Transverse colon (tissue), 4 donors: ENCODE data around the gene PRKCI. TPM values are rescaled to one million over a fixed set of nuclear protein-coding genes. Genes with fewer than 3 reads are reported as not detected.

Source experiments
- DNase-seq: peaks from one replicate; pipeline ENCODE4 v3.0.0-alpha.2; 2019
- H3K27ac ChIP-seq, 4 donors: fragments of 200-600 bp; sonication (generic); 2 replicates each; pipeline ENCODE4 v1.5.1; 2016 to 2018; ENCODE audit warnings: inconsistent platforms in 4 of 4
- H3K27me3 ChIP-seq: fragments of 200-600 bp; sonication (generic); 2 replicates; pipeline ENCODE4 v1.5.1; 2017; ENCODE audit warnings: inconsistent platforms
- H3K36me3 ChIP-seq, 4 donors: fragments of 200-600 bp; sonication (generic); 2 replicates each; pipeline ENCODE4 v1.5.1; 2017 to 2019; ENCODE audit warnings: inconsistent platforms in 4 of 4
- H3K4me1 ChIP-seq, 4 donors: fragments of 200-600 bp; sonication (generic); 2 replicates each; pipeline ENCODE4 v1.5.1; 2017 to 2020; ENCODE audit warnings: inconsistent platforms in 4 of 4
- H3K4me3 ChIP-seq, 4 donors: fragments of 200-600 bp; sonication (generic); 1 replicate in 1 of 4; 2 replicates in 3 of 4; pipeline versions ENCODE4 v1.5.1 to v1.6.1; 2017 to 2019; ENCODE audit warnings: inconsistent platforms in 4 of 4
- H3K9me3 ChIP-seq, 2 donors: fragments of 200-600 bp; sonication (generic); 2 replicates each; pipeline ENCODE4 v1.5.1; 2017 to 2019; ENCODE audit warnings: inconsistent platforms in 2 of 2
- EP300 ChIP-seq: sonication (generic); formaldehyde crosslinking; IDR thresholded peaks from one replicate; pipeline ENCODE4 v1.6.1; 2017; ENCODE audit warnings: antibody characterized with exemption, low read depth
- POLR2A ChIP-seq: fragments of 450-650 bp; IDR thresholded peaks from one replicate; pipeline ENCODE4 v1.6.1; 2016; ENCODE audit warnings: antibody characterized with exemption, mild to moderate bottlenecking, moderate library complexity
- POLR2AphosphoS5 ChIP-seq, 3 donors: sonication (generic); formaldehyde crosslinking; IDR thresholded peaks; one replicate each; pipeline ENCODE4 v1.6.1; 2016; ENCODE audit warnings: antibody characterized with exemption in 3 of 3
- WGBS, 2 donors: methylation state at CpG; one replicate each; pipeline ENCODE4 v1.1.5; 2018; ENCODE audit warnings: low coverage in 1 of 2; 5-methylcytosine and 5-hydroxymethylcytosine counted together
- in situ Hi-C, 4 donors: fragments of 200-750 bp; cut with MboI; loops; one replicate each; pipeline versions ENCODE4 v1.15.0 to v1.15.1; 2017; ENCODE audit warnings: low sequenced_read_pairs in 3 of 4, low pct_ligation_motif_present in 1 of 4, low pct_unique_long_range_greater_than_20kb in 1 of 4
- intact Hi-C: fragments of 100-400 bp; cut with DNase I; formaldehyde crosslinking; loops from one replicate; pipeline ENCODE4 v1.15.1; 2023; ENCODE audit warnings: low total_unique reads
- total RNA-seq, 4 donors: library from RNA; depleted of rRNA; stranded (reverse); fragments of >200 nt; gene quantifications; one replicate each; pipeline ENCODE4 v1.1.0, GENCODE V29; 2016
- TF ChIP-seq, protein P1 (sequence below), 5 experiments: fragments of 200-600 bp in 3 of 5; fragments of 450-650 bp in 2 of 5; sonication (generic) in 3 of 5; IDR thresholded peaks; 1 replicate in 2 of 5; 2 replicates in 3 of 5; pipeline ENCODE4 v1.5.1; 2016 to 2017; ENCODE audit warnings: antibody characterized with exemption in 5 of 5, inconsistent platforms in 3 of 5, mild to moderate bottlenecking in 2 of 5, moderate library complexity in 1 of 5

Gene PRKCI
- total RNA-seq, 4 donors from 2014 or later: 21.1 to 52.1 (median 36.0) TPM

DNA sequence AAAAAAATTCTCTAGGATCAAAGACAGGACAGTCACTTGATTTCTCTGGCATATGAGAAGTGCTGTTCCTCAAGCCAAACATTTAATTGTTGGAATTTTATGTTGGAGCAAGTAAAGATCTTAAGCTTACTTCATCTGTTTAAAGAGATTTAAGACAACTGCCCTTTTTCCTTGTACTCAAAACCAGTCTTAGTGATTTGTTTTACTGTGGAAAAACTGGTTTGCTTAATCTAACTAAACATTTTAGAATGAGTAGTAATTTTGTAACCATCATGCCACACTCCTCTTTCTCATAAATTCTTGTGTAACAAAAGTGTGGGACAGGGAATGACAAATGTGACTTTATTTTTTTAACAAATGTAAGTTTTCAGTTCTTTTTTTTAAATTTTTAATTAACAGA, 18.4 kb downstream of the PRKCI start:
- TF ChIP-seq EP300 (no peak), POLR2A (no peak), POLR2AphosphoS5 (IDR thresholded peaks at IDR 0.05) (no peak)
- TF ChIP-seq, protein P1, sequence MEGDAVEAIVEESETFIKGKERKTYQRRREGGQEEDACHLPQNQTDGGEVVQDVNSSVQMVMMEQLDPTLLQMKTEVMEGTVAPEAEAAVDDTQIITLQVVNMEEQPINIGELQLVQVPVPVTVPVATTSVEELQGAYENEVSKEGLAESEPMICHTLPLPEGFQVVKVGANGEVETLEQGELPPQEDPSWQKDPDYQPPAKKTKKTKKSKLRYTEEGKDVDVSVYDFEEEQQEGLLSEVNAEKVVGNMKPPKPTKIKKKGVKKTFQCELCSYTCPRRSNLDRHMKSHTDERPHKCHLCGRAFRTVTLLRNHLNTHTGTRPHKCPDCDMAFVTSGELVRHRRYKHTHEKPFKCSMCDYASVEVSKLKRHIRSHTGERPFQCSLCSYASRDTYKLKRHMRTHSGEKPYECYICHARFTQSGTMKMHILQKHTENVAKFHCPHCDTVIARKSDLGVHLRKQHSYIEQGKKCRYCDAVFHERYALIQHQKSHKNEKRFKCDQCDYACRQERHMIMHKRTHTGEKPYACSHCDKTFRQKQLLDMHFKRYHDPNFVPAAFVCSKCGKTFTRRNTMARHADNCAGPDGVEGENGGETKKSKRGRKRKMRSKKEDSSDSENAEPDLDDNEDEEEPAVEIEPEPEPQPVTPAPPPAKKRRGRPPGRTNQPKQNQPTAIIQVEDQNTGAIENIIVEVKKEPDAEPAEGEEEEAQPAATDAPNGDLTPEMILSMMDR (IDR thresholded peaks at IDR 0.05): no peak
- Histone ChIP-seq H3K4me1 (no peaks in the 10 kb centered on the region), H3K4me3 (no peak overlapping the region), H3K27ac (no peak overlapping the region), H3K9me3 (no peaks in the 10 kb centered on the region), H3K27me3 (no peaks in the 10 kb centered on the region), H3K36me3 (peaks cover 0 to 23% (median 5%) of the 10 kb centered on the region in 4 donors)
- intact Hi-C loops: no loop called here
- DNase-seq: no peak
- in situ Hi-C loops: no loop called here

DNA sequence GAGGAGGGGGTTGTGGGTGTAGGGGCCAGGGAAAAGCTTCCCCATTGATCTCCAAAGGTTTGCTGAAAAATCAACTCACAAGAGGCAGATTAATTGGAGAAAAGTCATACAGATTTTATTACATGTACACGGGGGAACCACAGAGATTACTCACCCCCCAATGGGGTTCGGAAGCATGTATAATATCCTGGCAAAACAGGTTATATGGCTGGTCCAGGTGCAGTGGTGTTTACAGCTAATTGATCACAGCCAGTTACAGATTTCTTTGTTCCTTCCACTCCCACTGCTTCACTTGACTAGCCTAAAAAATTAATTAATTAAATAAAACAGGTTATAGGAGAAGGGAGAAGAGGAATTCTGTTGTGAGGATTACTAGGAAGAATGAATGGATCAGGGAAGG, 22.4 kb downstream of the PRKCI start:
- in situ Hi-C loops: no loop called here
- WGBS, 2 donors: 47 to 78% methylated on average over 2 of the region's 2 CpGs
- intact Hi-C loops: no loop called here
- peaks cover 0 to 4% (median 0%) of the 10 kb centered on the region in 4 donors for H3K36me3 ChIP-seq
- no peak overlapping the region for H3K27ac ChIP-seq
- no peaks in the 10 kb centered on the region for H3K27me3 ChIP-seq
- H3K4me3 ChIP-seq: no peak overlapping the region
- DNase-seq: no peak
- no peaks in the 10 kb centered on the region for H3K4me1 ChIP-seq
- no peaks in the 10 kb centered on the region for H3K9me3 ChIP-seq
- TF ChIP-seq POLR2AphosphoS5 (IDR thresholded peaks at IDR 0.05): no peak
- no peak for TF ChIP-seq EP300
- TF ChIP-seq POLR2A: no peak
- TF ChIP-seq, protein P1 (IDR thresholded peaks at IDR 0.05): no peak

DNA sequence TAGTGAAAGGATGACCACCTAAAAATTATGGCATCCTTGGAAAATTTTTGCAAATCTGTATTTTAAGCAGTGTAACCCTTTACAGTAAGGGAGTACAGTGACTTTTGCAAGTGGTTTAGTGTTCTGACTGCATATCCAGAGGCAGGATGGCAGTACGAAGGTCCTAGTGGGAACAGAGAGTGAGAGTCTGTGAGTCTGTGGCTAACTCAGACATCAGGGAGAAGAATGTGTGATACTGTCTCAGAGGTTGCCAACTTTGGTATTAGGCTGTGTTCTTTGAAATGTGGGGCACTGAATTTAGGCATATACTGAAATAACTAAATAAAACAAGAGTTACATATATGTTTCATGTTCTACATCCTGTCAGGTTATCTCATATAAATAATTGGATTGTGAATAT, 25.7 kb downstream of the PRKCI start:
- in situ Hi-C loops: no loop called here
- no peak overlapping the region for H3K27ac ChIP-seq
- H3K4me1 ChIP-seq: no peaks in the 10 kb centered on the region
- DNase-seq: no peak
- intact Hi-C loops: no loop called here
- H3K4me3 ChIP-seq: no peak overlapping the region
- H3K27me3 ChIP-seq: no peaks in the 10 kb centered on the region
- H3K36me3 ChIP-seq: peaks cover 0 to 4% (median 0%) of the 10 kb centered on the region in 4 donors
- no peak for TF ChIP-seq POLR2AphosphoS5 (IDR thresholded peaks at IDR 0.05)
- no peaks in the 10 kb centered on the region for H3K9me3 ChIP-seq
- 79% methylated on average over 1 of the region's 1 CpG; no CpG with 5 or more reads in 1 of the 2 donors for WGBS, 2 donors

DNA sequence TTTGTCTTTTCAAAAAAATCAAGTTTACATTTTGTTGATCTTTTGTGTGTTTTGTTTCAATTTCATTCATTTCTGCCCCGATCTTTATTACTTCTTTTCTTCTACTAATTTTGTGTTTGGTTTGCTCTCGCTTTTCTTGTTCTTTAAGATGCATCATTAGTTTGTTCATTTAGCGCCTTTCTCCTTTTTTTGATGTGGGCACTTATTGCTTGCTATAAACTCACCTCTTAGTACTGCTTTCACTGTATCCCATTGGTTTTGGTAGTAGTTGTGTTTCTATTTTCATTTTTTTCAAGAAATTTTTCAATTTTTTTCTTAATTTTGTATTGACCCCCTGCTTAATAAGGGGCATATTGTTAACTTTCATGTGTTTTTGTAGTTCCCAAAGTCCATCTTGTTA, 34.4 kb downstream of the PRKCI start:
- no peaks in the 10 kb centered on the region for H3K4me1 ChIP-seq
- TF ChIP-seq, protein P1 (IDR thresholded peaks at IDR 0.05): no peak
- no peak for TF ChIP-seq EP300
- no peak for TF ChIP-seq POLR2A
- no peak for TF ChIP-seq POLR2AphosphoS5 (IDR thresholded peaks at IDR 0.05)
- peaks cover 0 to 11% (median 4%) of the 10 kb centered on the region in 4 donors for H3K36me3 ChIP-seq
- intact Hi-C loops: no loop called here
- no peak overlapping the region for H3K27ac ChIP-seq
- no peaks in the 10 kb centered on the region for H3K27me3 ChIP-seq
- H3K4me3 ChIP-seq: no peak overlapping the region
- H3K9me3 ChIP-seq: no peaks in the 10 kb centered on the region
- WGBS, 2 donors: 92 to 100% methylated on average over 3 of the region's 3 CpGs
- in situ Hi-C loops: no loop called here
- DNase-seq: no peak

DNA sequence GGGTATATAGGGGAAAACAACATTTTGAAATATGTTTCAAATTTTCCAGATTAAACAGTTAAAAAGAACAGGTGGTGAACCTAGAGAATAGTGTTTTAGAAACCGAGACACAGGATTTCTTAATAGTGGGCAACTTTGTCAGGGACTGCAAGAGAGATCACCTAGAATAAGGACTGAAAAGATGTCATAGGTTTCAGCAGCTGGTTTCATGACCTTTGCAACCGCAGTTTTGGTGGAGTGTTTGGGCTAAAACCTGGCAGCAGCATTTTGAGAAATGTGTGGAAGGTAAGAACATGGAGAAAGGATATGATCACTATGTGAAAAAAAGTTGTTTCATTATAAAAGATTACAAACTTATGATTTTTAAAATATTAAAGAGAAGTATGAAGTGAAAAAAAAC, 34.9 kb downstream of the PRKCI start:
- no peaks in the 10 kb centered on the region for H3K27me3 ChIP-seq
- H3K4me1 ChIP-seq: no peaks in the 10 kb centered on the region
- TF ChIP-seq, protein P1 (IDR thresholded peaks at IDR 0.05): no peak
- TF ChIP-seq POLR2A: no peak
- no peak for TF ChIP-seq POLR2AphosphoS5 (IDR thresholded peaks at IDR 0.05)
- no peak for TF ChIP-seq EP300
- peaks cover 0 to 11% (median 4%) of the 10 kb centered on the region in 4 donors for H3K36me3 ChIP-seq
- WGBS, 2 donors: 79% methylated on average over 2 of the region's 2 CpGs; no CpG with 5 or more reads in 1 of the 2 donors
- H3K27ac ChIP-seq: no peak overlapping the region
- H3K4me3 ChIP-seq: no peak overlapping the region
- no peaks in the 10 kb centered on the region for H3K9me3 ChIP-seq
- intact Hi-C loops (no loop called here), in situ Hi-C loops (no loop called here)
- DNase-seq: no peak
